ENCODE measurements around the gene C11orf87. TPM values are rescaled to one million over a fixed set of nuclear protein-coding genes. Genes with fewer than 3 reads are reported as not detected.

The C11orf87 gene
- total and polyA plus RNA-seq, 2 donors (not counting 1 experiment from before 2014, with no cell fraction given), result 0.34 TPM; not detected in 1

DNA sequence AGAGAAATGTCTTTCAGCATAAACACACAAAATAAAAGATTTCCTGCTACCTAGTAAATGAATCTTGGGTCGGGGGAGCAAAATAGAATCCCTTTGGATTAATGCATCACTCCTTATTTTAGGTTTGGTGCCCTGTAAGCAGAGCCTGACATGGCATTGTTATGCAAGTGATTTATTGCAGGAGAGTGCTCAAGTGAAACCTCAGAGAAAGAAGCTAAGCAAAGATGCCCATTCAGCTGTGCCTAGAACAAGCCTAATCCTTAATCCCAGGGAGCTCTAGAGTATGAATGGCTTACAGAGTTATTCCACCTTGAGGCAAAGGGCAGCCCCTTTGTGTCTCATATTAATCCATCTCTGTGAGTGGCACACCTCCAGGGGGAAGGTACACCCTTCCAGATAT lies 21.1 kb downstream of the C11orf87 start:
- Histone ChIP-seq H3K9me3 (ENCODE audit: control insufficient read depth, insufficient read depth, low read depth, low read length) (no peaks in the 10 kb centered on the region), H3K79me2 (ENCODE audit: control insufficient read depth, insufficient read depth, low read length) (no peaks in the 10 kb centered on the region), H2AFZ (ENCODE audit: low read length) (no peak overlapping the region), H3K4me1 (ENCODE audit: control insufficient read depth, extremely low read depth, insufficient read depth, low read length) (no peaks in the 10 kb centered on the region), H3K4me3 (replicated peaks in 1 of 4; ENCODE audit: control extremely low read depth in 1 of 4, insufficient read depth in 1 of 4, low read depth in 3 of 4, low read length in 4 of 4) (no peak overlapping the region), H3K9ac (ENCODE audit: insufficient read depth, low read length) (no peak overlapping the region), H3K27me3 (ENCODE audit: control insufficient read depth, insufficient read depth, low read length) (no peaks in the 10 kb centered on the region), H3K27ac (ENCODE audit: insufficient read depth, low read length) (no peak overlapping the region), H3K36me3 (ENCODE audit: control insufficient read depth, insufficient read depth, low read length) (no peaks in the 10 kb centered on the region), H4K20me1 (ENCODE audit: control insufficient read depth, extremely low read depth, insufficient read depth, low read length) (no peaks in the 10 kb centered on the region), H3K4me2 (ENCODE audit: extremely low read depth, insufficient read depth, low read length) (no peak overlapping the region)
- TF ChIP-seq, protein P1, sequence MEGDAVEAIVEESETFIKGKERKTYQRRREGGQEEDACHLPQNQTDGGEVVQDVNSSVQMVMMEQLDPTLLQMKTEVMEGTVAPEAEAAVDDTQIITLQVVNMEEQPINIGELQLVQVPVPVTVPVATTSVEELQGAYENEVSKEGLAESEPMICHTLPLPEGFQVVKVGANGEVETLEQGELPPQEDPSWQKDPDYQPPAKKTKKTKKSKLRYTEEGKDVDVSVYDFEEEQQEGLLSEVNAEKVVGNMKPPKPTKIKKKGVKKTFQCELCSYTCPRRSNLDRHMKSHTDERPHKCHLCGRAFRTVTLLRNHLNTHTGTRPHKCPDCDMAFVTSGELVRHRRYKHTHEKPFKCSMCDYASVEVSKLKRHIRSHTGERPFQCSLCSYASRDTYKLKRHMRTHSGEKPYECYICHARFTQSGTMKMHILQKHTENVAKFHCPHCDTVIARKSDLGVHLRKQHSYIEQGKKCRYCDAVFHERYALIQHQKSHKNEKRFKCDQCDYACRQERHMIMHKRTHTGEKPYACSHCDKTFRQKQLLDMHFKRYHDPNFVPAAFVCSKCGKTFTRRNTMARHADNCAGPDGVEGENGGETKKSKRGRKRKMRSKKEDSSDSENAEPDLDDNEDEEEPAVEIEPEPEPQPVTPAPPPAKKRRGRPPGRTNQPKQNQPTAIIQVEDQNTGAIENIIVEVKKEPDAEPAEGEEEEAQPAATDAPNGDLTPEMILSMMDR (conservative IDR thresholded peaks at IDR 0.05 in 1 of 2, IDR thresholded peaks at IDR 0.05 in 1 of 2; ENCODE audit: low read depth in 1 of 2, low read length in 2 of 2), result no peak
- TF ChIP-seq EZH2 (IDR thresholded peaks at IDR 0.05; ENCODE audit: low read length, missing control alignments), result no peak
- no peak for DNase-seq (ENCODE audit: low read depth in 2 of 2)

DNA sequence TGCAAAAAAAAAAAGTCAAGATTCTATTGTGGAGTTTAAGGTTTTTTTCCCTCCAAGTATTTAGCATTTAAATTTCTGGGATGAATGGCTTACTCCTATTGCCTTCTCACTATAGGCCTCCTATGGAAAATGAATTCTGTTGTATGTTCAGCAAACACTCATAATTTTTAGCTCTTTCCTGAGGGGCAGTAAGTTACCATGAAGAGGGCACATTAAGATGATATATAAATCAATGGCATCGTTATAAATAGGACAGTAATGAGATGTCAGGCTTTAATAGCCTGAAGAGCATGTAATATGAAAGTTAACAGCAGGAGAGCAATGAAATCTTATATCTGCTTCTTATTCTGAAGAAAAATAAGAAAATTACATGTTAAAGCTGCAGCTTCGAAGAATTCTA lies 32.9 kb downstream of the C11orf87 start:
- H4K20me1 ChIP-seq (ENCODE audit: control insufficient read depth, extremely low read depth, insufficient read depth, low read length), result no peaks in the 10 kb centered on the region
- H3K36me3 ChIP-seq (ENCODE audit: control insufficient read depth, insufficient read depth, low read length), result no peaks in the 10 kb centered on the region
- no peaks in the 10 kb centered on the region for H3K4me1 ChIP-seq (ENCODE audit: control insufficient read depth, extremely low read depth, insufficient read depth, low read length)
- no peak overlapping the region for H2AFZ ChIP-seq (ENCODE audit: low read length)
- H3K79me2 ChIP-seq (ENCODE audit: control insufficient read depth, insufficient read depth, low read length), result no peaks in the 10 kb centered on the region
- no peak for TF ChIP-seq EZH2 (IDR thresholded peaks at IDR 0.05; ENCODE audit: low read length, missing control alignments)
- TF ChIP-seq, protein P1 (conservative IDR thresholded peaks at IDR 0.05 in 1 of 2, IDR thresholded peaks at IDR 0.05 in 1 of 2; ENCODE audit: low read depth in 1 of 2, low read length in 2 of 2), result no peak
- no peak for DNase-seq (ENCODE audit: low read depth in 2 of 2)
- no peaks in the 10 kb centered on the region for H3K9me3 ChIP-seq (ENCODE audit: control insufficient read depth, insufficient read depth, low read depth, low read length)
- H3K27ac ChIP-seq (ENCODE audit: insufficient read depth, low read length), result no peak overlapping the region
- H3K9ac ChIP-seq (ENCODE audit: insufficient read depth, low read length), result no peak overlapping the region
- H3K4me3 ChIP-seq (replicated peaks in 1 of 4; ENCODE audit: control extremely low read depth in 1 of 4, insufficient read depth in 1 of 4, low read depth in 3 of 4, low read length in 4 of 4), result no peak overlapping the region
- no peak overlapping the region for H3K4me2 ChIP-seq (ENCODE audit: extremely low read depth, insufficient read depth, low read length)
- H3K27me3 ChIP-seq (ENCODE audit: control insufficient read depth, insufficient read depth, low read length), result no peaks in the 10 kb centered on the region
